ENCODE data around the gene RRP8. TPM values are rescaled to one million over a fixed set of nuclear protein-coding genes. Genes with fewer than 3 reads are reported as not detected.

The RRP8 gene
- total RNA-seq, 1 donor from 2014 or later, result 43.8 TPM

GRCh38 chr11:6607190-6607795 is 3.9 kb upstream of the RRP8 start:
- Mint-ChIP-seq H3K27me3 (no peaks in the 10 kb centered on the region), H3K4me3 (peak overlapping the region; percentile 69), H3K4me1 (peaks cover 40% of the 10 kb centered on the region), H3K27ac (peak overlapping the region; percentile 87), H3K36me3 (ENCODE audit: low read depth) (peaks cover 46% of the 10 kb centered on the region), H3K9me3 (no peaks in the 10 kb centered on the region)
- DNase-seq, result peak; percentile 54
- intact Hi-C loops (cut with micrococcal nuclease), result loop anchor here (1.0 to 10.0 kb wide), 7 partner anchors 60 to 372 kb away; partner anchors contain the start of genes APBB1, CAVIN3, FHIP1B and MRPL17

- DNase-seq, result peak; percentile 91
- H3K4me3 Mint-ChIP-seq, result no peak overlapping the region
- H3K27ac Mint-ChIP-seq, result no peak overlapping the region
- intact Hi-C loops (cut with micrococcal nuclease), result loop anchor here (1.0 to 10.0 kb wide), 7 partner anchors 61 to 372 kb away; partner anchors contain the start of genes APBB1, CAVIN3, FHIP1B and MRPL17
- H3K27me3 Mint-ChIP-seq, result no peaks in the 10 kb centered on the region
- peaks cover 49% of the 10 kb centered on the region for H3K36me3 Mint-ChIP-seq (ENCODE audit: low read depth)
- H3K9me3 Mint-ChIP-seq, result no peaks in the 10 kb centered on the region
- H3K4me1 Mint-ChIP-seq, result peaks cover 44% of the 10 kb centered on the region
Measured at GRCh38 chr11:6606471-6607189, 3.2 kb upstream of the RRP8 start.

GRCh38 chr11:6604790-6605189 is 1.4 kb upstream of the RRP8 start:
- no peak overlapping the region for H3K27ac Mint-ChIP-seq

GRCh38 chr11:6604081-6604626 is 738 bp upstream of the RRP8 start:
- H3K4me1 Mint-ChIP-seq, result peaks cover 33% of the 10 kb centered on the region
- intact Hi-C loops (cut with micrococcal nuclease), result loop anchor here (10.0 kb wide), 1 partner anchor 189 kb away; the partner anchor contains the start of gene APBB1
- H3K27ac Mint-ChIP-seq, result no peak overlapping the region
- no peaks in the 10 kb centered on the region for H3K9me3 Mint-ChIP-seq
- H3K4me3 Mint-ChIP-seq, result no peak overlapping the region
- H3K27me3 Mint-ChIP-seq, result no peaks in the 10 kb centered on the region
- H3K36me3 Mint-ChIP-seq (ENCODE audit: low read depth), result peaks cover 36% of the 10 kb centered on the region
- peak; percentile 86 for DNase-seq

More at GRCh38 chr11:6604790-6605189, 1.4 kb upstream of the RRP8 start:
- Mint-ChIP-seq H3K4me1 (peaks cover 33% of the 10 kb centered on the region), H3K9me3 (no peaks in the 10 kb centered on the region), H3K36me3 (ENCODE audit: low read depth) (peaks cover 37% of the 10 kb centered on the region), H3K27me3 (no peaks in the 10 kb centered on the region), H3K4me3 (no peak overlapping the region)
- peak; percentile 55 for DNase-seq
- intact Hi-C loops (cut with micrococcal nuclease), result loop anchor here (10.0 kb wide), 1 partner anchor 190 kb away; the partner anchor contains the start of gene APBB1

GRCh38 chr11:6602096-6602940 is 1.1 kb downstream of the RRP8 start:
- H3K36me3 Mint-ChIP-seq (ENCODE audit: low read depth), result peaks cover 34% of the 10 kb centered on the region
- peaks cover 24% of the 10 kb centered on the region for H3K4me1 Mint-ChIP-seq
- DNase-seq, result peak; percentile 56
- no peaks in the 10 kb centered on the region for H3K27me3 Mint-ChIP-seq
- no peaks in the 10 kb centered on the region for H3K9me3 Mint-ChIP-seq
- H3K4me3 Mint-ChIP-seq, result no peak overlapping the region
- no peak overlapping the region for H3K27ac Mint-ChIP-seq
- intact Hi-C loops (cut with micrococcal nuclease), result loop anchor here (2.0 to 10.0 kb wide), 2 partner anchors 132 to 188 kb away; partner anchors contain the start of gene APBB1

GRCh38 chr11:6601041-6601461 is 2.4 kb downstream of the RRP8 start:
- Mint-ChIP-seq H3K27ac (no peak overlapping the region), H3K4me1 (peaks cover 18% of the 10 kb centered on the region), H3K27me3 (no peaks in the 10 kb centered on the region), H3K9me3 (no peaks in the 10 kb centered on the region), H3K4me3 (no peak overlapping the region), H3K36me3 (ENCODE audit: low read depth) (peaks cover 36% of the 10 kb centered on the region)
- intact Hi-C loops (cut with micrococcal nuclease), result loop anchor here (10.0 kb wide), 1 partner anchor 186 kb away; the partner anchor contains the start of gene APBB1
- peak; percentile 53 for DNase-seq

GRCh38 chr11:6599881-6600390 is 3.5 kb downstream of the RRP8 start:
- Mint-ChIP-seq H3K4me3 (no peak overlapping the region), H3K27me3 (no peaks in the 10 kb centered on the region), H3K9me3 (no peaks in the 10 kb centered on the region), H3K36me3 (ENCODE audit: low read depth) (peaks cover 45% of the 10 kb centered on the region), H3K4me1 (peaks cover 17% of the 10 kb centered on the region), H3K27ac (no peak overlapping the region)
- peak; percentile 38 for DNase-seq
- intact Hi-C loops (cut with micrococcal nuclease), result loop anchor here (10.0 kb wide), 1 partner anchor 185 kb away; the partner anchor contains the start of gene APBB1

- DNase-seq, result peak; percentile 52
- no peak overlapping the region for H3K4me3 Mint-ChIP-seq
- no peak overlapping the region for H3K27ac Mint-ChIP-seq
Measured at GRCh38 chr11:6599449-6599848, 4.0 kb downstream of the RRP8 start.

GRCh38 chr11:6598555-6598954 is 4.9 kb downstream of the RRP8 start:
- no peaks in the 10 kb centered on the region for H3K27me3 Mint-ChIP-seq
- H3K4me3 Mint-ChIP-seq, result no peak overlapping the region
- H3K4me1 Mint-ChIP-seq, result peaks cover 25% of the 10 kb centered on the region
- H3K27ac Mint-ChIP-seq, result no peak overlapping the region
- DNase-seq, result peak; percentile 50
- intact Hi-C loops (cut with micrococcal nuclease), result no loop called here
- H3K9me3 Mint-ChIP-seq, result no peaks in the 10 kb centered on the region
- peaks cover 55% of the 10 kb centered on the region for H3K36me3 Mint-ChIP-seq (ENCODE audit: low read depth)

More at GRCh38 chr11:6599449-6599848, 4.0 kb downstream of the RRP8 start:
- Mint-ChIP-seq H3K27me3 (no peaks in the 10 kb centered on the region), H3K36me3 (ENCODE audit: low read depth) (peaks cover 48% of the 10 kb centered on the region), H3K9me3 (no peaks in the 10 kb centered on the region), H3K4me1 (peaks cover 20% of the 10 kb centered on the region)
- intact Hi-C loops (cut with micrococcal nuclease), result no loop called here

- H3K36me3 Mint-ChIP-seq (ENCODE audit: low read depth), result peaks cover 64% of the 10 kb centered on the region
- peaks cover 20% of the 10 kb centered on the region for H3K4me1 Mint-ChIP-seq
- no peaks in the 10 kb centered on the region for H3K9me3 Mint-ChIP-seq
- no peak overlapping the region for H3K4me3 Mint-ChIP-seq
- no peak overlapping the region for H3K27ac Mint-ChIP-seq
- intact Hi-C loops (cut with micrococcal nuclease), result no loop called here
- peak; percentile 34 for DNase-seq
- no peaks in the 10 kb centered on the region for H3K27me3 Mint-ChIP-seq
Measured at GRCh38 chr11:6596239-6596877, 7.1 kb downstream of the RRP8 start.

- H3K27ac Mint-ChIP-seq, result peak overlapping the region; percentile 44
- no peak overlapping the region for H3K4me3 Mint-ChIP-seq
- no peaks in the 10 kb centered on the region for H3K27me3 Mint-ChIP-seq
- peaks cover 17% of the 10 kb centered on the region for H3K4me1 Mint-ChIP-seq
- peaks cover 57% of the 10 kb centered on the region for H3K36me3 Mint-ChIP-seq (ENCODE audit: low read depth)
- no peaks in the 10 kb centered on the region for H3K9me3 Mint-ChIP-seq
- intact Hi-C loops (cut with micrococcal nuclease), result no loop called here
- peak; percentile 45 for DNase-seq
Measured at GRCh38 chr11:6594142-6594768, 9.2 kb downstream of the RRP8 start.

GRCh38 chr11:6588018-6588417 is 15.4 kb downstream of the RRP8 start:
- Mint-ChIP-seq H3K9me3 (peaks cover 8% of the 10 kb centered on the region), H3K36me3 (ENCODE audit: low read depth) (peaks cover 38% of the 10 kb centered on the region), H3K4me1 (no peaks in the 10 kb centered on the region), H3K27ac (no peak overlapping the region), H3K4me3 (no peak overlapping the region), H3K27me3 (no peaks in the 10 kb centered on the region)
- no peak for DNase-seq
- intact Hi-C loops (cut with micrococcal nuclease), result no loop called here

All from activated CD4-positive, alpha-beta T cell treated with anti-CD3 and anti-CD28 coated beads, Interleukin-2, amount 10 ng/mL, durations not matched to agents 24 days and 14 days (primary cell).